Caco-2 (cell line): ENCODE data around the gene MFAP3. TPM values are rescaled to one million over a fixed set of nuclear protein-coding genes. Genes with fewer than 3 reads are reported as not detected.

Experiments used
- BruUV-seq: library from RNA; stranded (reverse); fragments of 400-500 nt; replicated peaks from 2 replicates; lab custom pipeline; 2021; lab: Mats Ljungman, UMichigan
- CTCF ChIA-PET: fragments of 300-600 bp; sonication (Branson Sonifier 250); formaldehyde crosslinking; loops from one replicate; lab custom pipeline; 2022; ENCODE audit warnings: antibody characterized with exemption; lab: Charles Lee
- POLR2A ChIA-PET: fragments of 300-600 bp; sonication (Branson Sonifier 250); formaldehyde crosslinking; loops from one replicate; lab custom pipeline; 2022; ENCODE audit warnings: antibody characterized with exemption; lab: Charles Lee
- DNase-seq, 2 experiments: peaks; one replicate each; pipeline versions ENCODE4 v3.0.0 to v3.0.0-alpha.2; 2020 to 2022
- H3K27me3 ChIP-seq: replicated peaks from 2 replicates; pipeline ENCODE4 v1.6.0; 2011; ENCODE audit warnings: low read length; ENCODE audit not compliant: control insufficient read depth, insufficient read depth
- H3K36me3 ChIP-seq: 2 replicates; pipeline ENCODE4 v1.5.1; 2011; ENCODE audit warnings: low read length; ENCODE audit not compliant: control insufficient read depth, insufficient read depth
- H3K4me1 ChIP-seq: fragments of 250-450 bp; sonication (Bioruptor Pico); 2 replicates; pipeline ENCODE4 v1.5.1; 2020; ENCODE audit warnings: mild to moderate bottlenecking
- H3K4me3 ChIP-seq: 2 replicates; pipeline ENCODE4 v1.5.1; 2011; ENCODE audit warnings: low read depth, mild to moderate bottlenecking, control low read depth, low read length
- H3K9me3 ChIP-seq: fragments of 250-450 bp; sonication (Bioruptor Pico); 2 replicates; pipeline ENCODE4 v1.5.1; 2020; ENCODE audit warnings: mild to moderate bottlenecking, moderate library complexity
- H3K27ac Mint-ChIP-seq: one replicate; pipeline ENCODE4 v1.8.0; 2022; ENCODE audit warnings: mixed read lengths; ENCODE audit not compliant: unreplicated experiment
- H3K27me3 Mint-ChIP-seq: one replicate; pipeline ENCODE4 v1.8.0; 2022; ENCODE audit warnings: mixed read lengths; ENCODE audit not compliant: insufficient read depth, unreplicated experiment
- H3K36me3 Mint-ChIP-seq: one replicate; pipeline ENCODE4 v1.8.0; 2022; ENCODE audit warnings: mild to moderate bottlenecking, mixed read lengths; ENCODE audit not compliant: insufficient read depth, unreplicated experiment
- H3K4me1 Mint-ChIP-seq: one replicate; pipeline ENCODE4 v1.8.0; 2022; ENCODE audit warnings: low read depth, mixed read lengths; ENCODE audit not compliant: unreplicated experiment
- H3K4me3 Mint-ChIP-seq: one replicate; pipeline ENCODE4 v1.8.0; 2022; ENCODE audit warnings: mild to moderate bottlenecking, moderate library complexity, mixed read lengths; ENCODE audit not compliant: unreplicated experiment
- H3K9me3 Mint-ChIP-seq: one replicate; pipeline ENCODE4 v1.8.0; 2022; ENCODE audit warnings: mixed read lengths; ENCODE audit not compliant: unreplicated experiment
- CTCF ChIP-seq, 2 experiments: fragments of 200-600 bp in 1 of 2; IDR thresholded peaks; 1 replicate in 1 of 2; 2 replicates in 1 of 2; pipeline versions ENCODE4 v1.5.1 to v1.8.0; 2011 to 2022; ENCODE audit warnings: antibody characterized with exemption in 1 of 2, control low read depth in 1 of 2, inconsistent platforms in 1 of 2, low read depth in 1 of 2, low read length in 1 of 2, mild to moderate bottlenecking in 1 of 2, moderate library complexity in 1 of 2; ENCODE audit not compliant: insufficient read depth in 1 of 2, severe bottlenecking in 1 of 2, unreplicated experiment in 1 of 2
- intact Hi-C: fragments of 100-400 bp; cut with micrococcal nuclease; formaldehyde crosslinking; loops from one replicate; pipeline ENCODE4 v1.10.0; 2022; ENCODE audit not compliant: unreplicated experiment
- total RNA-seq: library from RNA; stranded (reverse); gene quantifications from 2 replicates; pipeline ENCODE4 v1.2.3, GENCODE V29; 2022

The MFAP3 gene
- total RNA-seq, 1 experiment from 2014 or later: 24.1 TPM

DNA sequence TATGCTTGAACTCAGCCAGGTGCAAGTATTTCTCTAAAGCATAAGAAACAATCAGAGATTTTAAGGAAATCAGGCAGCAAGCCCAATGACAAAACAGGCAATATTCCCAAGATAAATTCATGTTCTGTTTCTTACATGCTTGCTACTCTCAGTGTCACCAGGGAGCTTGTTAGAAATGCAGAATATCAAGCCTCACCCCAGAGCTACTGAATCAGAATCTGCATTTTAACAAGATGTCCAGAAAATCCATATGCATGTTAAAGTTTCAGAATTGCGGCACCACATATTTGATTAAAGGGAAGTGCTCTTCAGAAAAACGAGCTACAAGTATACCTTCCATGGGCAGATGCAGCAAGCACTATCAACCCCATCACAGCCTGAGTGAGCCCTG is 54.4 kb downstream of the MFAP3 start:
- intact Hi-C loops: no loop called here
- Mint-ChIP-seq H3K4me1 (no peaks in the 10 kb centered on the region), H3K36me3 (no peaks in the 10 kb centered on the region), H3K9me3 (no peaks in the 10 kb centered on the region), H3K4me3 (no peak overlapping the region), H3K27ac (no peak overlapping the region), H3K27me3 (peaks cover 12% of the 10 kb centered on the region)
- Histone ChIP-seq H3K9me3 (no peaks in the 10 kb centered on the region), H3K4me1 (no peaks in the 10 kb centered on the region), H3K4me3 (no peak overlapping the region), H3K27me3 (no peaks in the 10 kb centered on the region), H3K36me3 (no peaks in the 10 kb centered on the region)
- ChIA-PET CTCF (no interaction called here), POLR2A (no interaction called here)
- no peak for TF ChIP-seq CTCF (IDR thresholded peaks at IDR 0.05; ENCODE audit: insufficient read depth in 1 of 2, low read depth in 1 of 2, low read length in 1 of 2, severe bottlenecking in 1 of 2, unreplicated experiment in 1 of 2)
- DNase-seq: no peak
- no TSS peak for BruUV-seq

GRCh38 chr5:154095904-154096303 is 57.1 kb downstream of the MFAP3 start:
- ChIA-PET POLR2A (no interaction called here), CTCF (no interaction called here)
- H3K27me3 ChIP-seq: no peaks in the 10 kb centered on the region
- H3K36me3 ChIP-seq: no peaks in the 10 kb centered on the region
- intact Hi-C loops: no loop called here
- TF ChIP-seq CTCF (IDR thresholded peaks at IDR 0.05; ENCODE audit: insufficient read depth in 1 of 2, low read depth in 1 of 2, low read length in 1 of 2, severe bottlenecking in 1 of 2, unreplicated experiment in 1 of 2): no peak
- no peaks in the 10 kb centered on the region for H3K36me3 Mint-ChIP-seq
- no peak overlapping the region for H3K4me3 Mint-ChIP-seq
- no peaks in the 10 kb centered on the region for H3K4me1 Mint-ChIP-seq
- no peaks in the 10 kb centered on the region for H3K4me1 ChIP-seq
- H3K9me3 Mint-ChIP-seq: no peaks in the 10 kb centered on the region
- H3K9me3 ChIP-seq: no peaks in the 10 kb centered on the region
- no TSS peak for BruUV-seq
- no peak overlapping the region for H3K27ac Mint-ChIP-seq
- H3K4me3 ChIP-seq: no peak overlapping the region
- H3K27me3 Mint-ChIP-seq: peaks cover 14% of the 10 kb centered on the region
- no peak for DNase-seq

DNA sequence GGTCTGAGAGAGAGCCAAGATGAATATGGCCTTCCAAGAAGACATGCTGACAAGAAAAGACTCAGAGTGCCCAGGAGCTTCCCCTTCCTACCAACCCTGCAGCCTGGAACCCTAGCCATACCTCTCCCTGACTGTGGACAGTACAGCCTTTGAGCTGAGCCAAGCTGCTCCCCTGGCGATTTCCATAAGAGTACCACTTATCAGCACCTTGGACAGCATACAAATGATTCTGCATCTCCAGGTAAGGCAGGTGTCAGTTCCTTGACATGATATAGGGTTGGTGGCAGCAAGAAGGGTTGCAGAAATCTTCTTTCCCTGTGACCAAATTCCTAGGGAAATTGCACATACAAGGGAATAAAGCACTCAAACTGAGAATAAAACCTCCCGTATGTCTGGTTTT is 58.3 kb downstream of the MFAP3 start:
- TF ChIP-seq CTCF (IDR thresholded peaks at IDR 0.05; ENCODE audit: insufficient read depth in 1 of 2, low read depth in 1 of 2, low read length in 1 of 2, severe bottlenecking in 1 of 2, unreplicated experiment in 1 of 2): no peak
- Mint-ChIP-seq H3K4me1 (no peaks in the 10 kb centered on the region), H3K27me3 (peaks cover 9% of the 10 kb centered on the region), H3K9me3 (no peaks in the 10 kb centered on the region), H3K27ac (no peak overlapping the region), H3K4me3 (no peak overlapping the region), H3K36me3 (no peaks in the 10 kb centered on the region)
- H3K36me3 ChIP-seq: no peaks in the 10 kb centered on the region
- peak in 1 of 2 experiments; percentile 56 for DNase-seq
- no peaks in the 10 kb centered on the region for H3K9me3 ChIP-seq
- no peaks in the 10 kb centered on the region for H3K27me3 ChIP-seq
- POLR2A ChIA-PET: no interaction called here
- no TSS peak for BruUV-seq
- CTCF ChIA-PET: interaction anchor here (0.5 kb wide), 1 partner anchor 847 kb away, joined by 4 read pairs; no protein-coding TSS in a partner anchor
- no peak overlapping the region for H3K4me3 ChIP-seq
- intact Hi-C loops: no loop called here
- no peaks in the 10 kb centered on the region for H3K4me1 ChIP-seq
